ENCODE results near the gene COA8. TPM values are rescaled to one million over a fixed set of nuclear protein-coding genes. Genes with fewer than 3 reads are reported as not detected.

The COA8 gene
- total and polyA plus RNA-seq, 2 of the 13 experiments (the other 11 are each of a cell fraction or from before 2014, with no cell fraction given), result 10.9 to 25.1 TPM

DNA sequence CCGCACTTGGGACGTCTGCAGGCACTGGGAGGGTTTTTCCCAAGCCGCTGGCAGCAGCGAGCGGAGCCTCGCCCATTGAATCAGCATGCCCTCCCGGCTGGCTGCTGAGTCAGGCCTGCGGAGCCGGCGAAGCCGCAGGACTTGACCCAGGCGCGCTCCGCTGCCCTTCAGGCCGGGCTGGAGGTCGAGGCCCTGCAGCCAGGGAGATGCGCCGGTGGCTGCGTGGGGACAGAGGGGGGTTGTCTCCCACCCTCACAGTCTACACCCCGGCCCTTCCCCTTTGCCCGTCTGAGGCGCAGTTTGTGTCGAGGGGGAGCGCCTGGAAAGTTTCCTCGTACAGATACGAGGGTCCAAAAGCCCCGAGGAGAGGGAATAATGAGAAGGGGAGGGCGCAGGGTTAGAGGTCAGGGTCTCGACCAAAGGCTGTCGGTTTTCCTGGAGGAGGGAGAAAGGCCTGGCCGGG lies 65.5 kb downstream of the COA8 start (continued):
- TF ChIP-seq DDIT3 (CRISPR knock-in tag; IDR thresholded peaks at IDR 0.05) (no peak), MED13 (CRISPR knock-in tag; IDR thresholded peaks at IDR 0.05) (peak; percentile 34; the same call in 1 of the 2 replicates), GABPB1 (CRISPR knock-in tag; IDR thresholded peaks at IDR 0.05) (0 out of 2 replicates have a peak, but pooled peaks have one; percentile 33), NCOA2 (CRISPR knock-in tag; IDR thresholded peaks at IDR 0.05) (no peak), ZNF670 (CRISPR knock-in tag; IDR thresholded peaks at IDR 0.05; ENCODE audit: borderline replicate concordance) (no peak), RAD51 (IDR thresholded peaks at IDR 0.05; ENCODE audit: borderline replicate concordance) (no peak), ZNF577 (CRISPR knock-in tag; IDR thresholded peaks at IDR 0.05; ENCODE audit: borderline replicate concordance, low read depth) (no peak), ZBTB42 (CRISPR knock-in tag; IDR thresholded peaks at IDR 0.05) (no peak), GMEB1 (CRISPR knock-in tag; IDR thresholded peaks at IDR 0.05; ENCODE audit: borderline replicate concordance) (no peak), ZNF570 (CRISPR knock-in tag; IDR thresholded peaks at IDR 0.05; ENCODE audit: borderline replicate concordance) (no peak; the same call in 1 of the 2 replicates), ZSCAN21 (CRISPR knock-in tag; IDR thresholded peaks at IDR 0.05; ENCODE audit: borderline replicate concordance) (no peak; the same call in 1 of the 2 replicates), GATA4 (IDR thresholded peaks at IDR 0.05; ENCODE audit: borderline replicate concordance, low read depth) (no peak), ATAD3A (CRISPR knock-in tag; IDR thresholded peaks at IDR 0.05) (no peak), ZNF766 (CRISPR knock-in tag; IDR thresholded peaks at IDR 0.05; ENCODE audit: borderline replicate concordance) (no peak), MXD3 (CRISPR knock-in tag; IDR thresholded peaks at IDR 0.05) (0 out of 2 replicates have a peak, but pooled peaks have one; percentile 43)
- TF ChIP-seq, protein P1, sequence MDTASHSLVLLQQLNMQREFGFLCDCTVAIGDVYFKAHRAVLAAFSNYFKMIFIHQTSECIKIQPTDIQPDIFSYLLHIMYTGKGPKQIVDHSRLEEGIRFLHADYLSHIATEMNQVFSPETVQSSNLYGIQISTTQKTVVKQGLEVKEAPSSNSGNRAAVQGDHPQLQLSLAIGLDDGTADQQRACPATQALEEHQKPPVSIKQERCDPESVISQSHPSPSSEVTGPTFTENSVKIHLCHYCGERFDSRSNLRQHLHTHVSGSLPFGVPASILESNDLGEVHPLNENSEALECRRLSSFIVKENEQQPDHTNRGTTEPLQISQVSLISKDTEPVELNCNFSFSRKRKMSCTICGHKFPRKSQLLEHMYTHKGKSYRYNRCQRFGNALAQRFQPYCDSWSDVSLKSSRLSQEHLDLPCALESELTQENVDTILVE (CRISPR knock-in tag; IDR thresholded peaks at IDR 0.05), result no peak
- TF ChIP-seq, protein P2, sequence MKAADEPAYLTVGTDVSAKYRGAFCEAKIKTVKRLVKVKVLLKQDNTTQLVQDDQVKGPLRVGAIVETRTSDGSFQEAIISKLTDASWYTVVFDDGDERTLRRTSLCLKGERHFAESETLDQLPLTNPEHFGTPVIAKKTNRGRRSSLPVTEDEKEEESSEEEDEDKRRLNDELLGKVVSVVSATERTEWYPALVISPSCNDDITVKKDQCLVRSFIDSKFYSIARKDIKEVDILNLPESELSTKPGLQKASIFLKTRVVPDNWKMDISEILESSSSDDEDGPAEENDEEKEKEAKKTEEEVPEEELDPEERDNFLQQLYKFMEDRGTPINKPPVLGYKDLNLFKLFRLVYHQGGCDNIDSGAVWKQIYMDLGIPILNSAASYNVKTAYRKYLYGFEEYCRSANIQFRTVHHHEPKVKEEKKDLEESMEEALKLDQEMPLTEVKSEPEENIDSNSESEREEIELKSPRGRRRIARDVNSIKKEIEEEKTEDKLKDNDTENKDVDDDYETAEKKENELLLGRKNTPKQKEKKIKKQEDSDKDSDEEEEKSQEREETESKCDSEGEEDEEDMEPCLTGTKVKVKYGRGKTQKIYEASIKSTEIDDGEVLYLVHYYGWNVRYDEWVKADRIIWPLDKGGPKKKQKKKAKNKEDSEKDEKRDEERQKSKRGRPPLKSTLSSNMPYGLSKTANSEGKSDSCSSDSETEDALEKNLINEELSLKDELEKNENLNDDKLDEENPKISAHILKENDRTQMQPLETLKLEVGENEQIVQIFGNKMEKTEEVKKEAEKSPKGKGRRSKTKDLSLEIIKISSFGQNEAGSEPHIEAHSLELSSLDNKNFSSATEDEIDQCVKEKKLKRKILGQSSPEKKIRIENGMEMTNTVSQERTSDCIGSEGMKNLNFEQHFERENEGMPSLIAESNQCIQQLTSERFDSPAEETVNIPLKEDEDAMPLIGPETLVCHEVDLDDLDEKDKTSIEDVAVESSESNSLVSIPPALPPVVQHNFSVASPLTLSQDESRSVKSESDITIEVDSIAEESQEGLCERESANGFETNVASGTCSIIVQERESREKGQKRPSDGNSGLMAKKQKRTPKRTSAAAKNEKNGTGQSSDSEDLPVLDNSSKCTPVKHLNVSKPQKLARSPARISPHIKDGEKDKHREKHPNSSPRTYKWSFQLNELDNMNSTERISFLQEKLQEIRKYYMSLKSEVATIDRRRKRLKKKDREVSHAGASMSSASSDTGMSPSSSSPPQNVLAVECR (CRISPR knock-in tag; IDR thresholded peaks at IDR 0.05; ENCODE audit: borderline replicate concordance), result no peak
- TF ChIP-seq, protein P3, sequence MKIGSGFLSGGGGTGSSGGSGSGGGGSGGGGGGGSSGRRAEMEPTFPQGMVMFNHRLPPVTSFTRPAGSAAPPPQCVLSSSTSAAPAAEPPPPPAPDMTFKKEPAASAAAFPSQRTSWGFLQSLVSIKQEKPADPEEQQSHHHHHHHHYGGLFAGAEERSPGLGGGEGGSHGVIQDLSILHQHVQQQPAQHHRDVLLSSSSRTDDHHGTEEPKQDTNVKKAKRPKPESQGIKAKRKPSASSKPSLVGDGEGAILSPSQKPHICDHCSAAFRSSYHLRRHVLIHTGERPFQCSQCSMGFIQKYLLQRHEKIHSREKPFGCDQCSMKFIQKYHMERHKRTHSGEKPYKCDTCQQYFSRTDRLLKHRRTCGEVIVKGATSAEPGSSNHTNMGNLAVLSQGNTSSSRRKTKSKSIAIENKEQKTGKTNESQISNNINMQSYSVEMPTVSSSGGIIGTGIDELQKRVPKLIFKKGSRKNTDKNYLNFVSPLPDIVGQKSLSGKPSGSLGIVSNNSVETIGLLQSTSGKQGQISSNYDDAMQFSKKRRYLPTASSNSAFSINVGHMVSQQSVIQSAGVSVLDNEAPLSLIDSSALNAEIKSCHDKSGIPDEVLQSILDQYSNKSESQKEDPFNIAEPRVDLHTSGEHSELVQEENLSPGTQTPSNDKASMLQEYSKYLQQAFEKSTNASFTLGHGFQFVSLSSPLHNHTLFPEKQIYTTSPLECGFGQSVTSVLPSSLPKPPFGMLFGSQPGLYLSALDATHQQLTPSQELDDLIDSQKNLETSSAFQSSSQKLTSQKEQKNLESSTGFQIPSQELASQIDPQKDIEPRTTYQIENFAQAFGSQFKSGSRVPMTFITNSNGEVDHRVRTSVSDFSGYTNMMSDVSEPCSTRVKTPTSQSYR (CRISPR knock-in tag; IDR thresholded peaks at IDR 0.05; ENCODE audit: borderline replicate concordance), result no peak

All from HepG2 (cell line).